ENCODE measurements around the gene DDR2. TPM values are rescaled to one million over a fixed set of nuclear protein-coding genes. Genes with fewer than 3 reads are reported as not detected.

The DDR2 gene
- total and polyA plus RNA-seq, 8 donors, result 1.4 to 14.6 (median 3.3) TPM

- Histone ChIP-seq H3K4me3 (no peak overlapping the region), H3K27ac (no peak overlapping the region), H3K27me3 (no peaks in the 10 kb centered on the region), H3K36me3 (no peaks in the 10 kb centered on the region), H3K9me3 (no peaks in the 10 kb centered on the region), H3K4me1 (peaks cover 0 to 4% (median 0%) of the 10 kb centered on the region in 3 donors)
- peak in 2 of 4 donors; percentile 31 to 34 for TF ChIP-seq CTCF (IDR thresholded peaks at IDR 0.05)
- FAIRE-seq, result no peak
- peak in 2 of 4 donors; percentile 54 to 65 for ATAC-seq
- WGBS, 2 donors, result 56% methylated on average over 3 of the region's 3 CpGs
- no peak for DNase-seq
- intact Hi-C loops (cut with DNase I), result no loop called here
Measured at GRCh38 chr1:162627662-162628296, 4.5 kb upstream of the DDR2 start.

GRCh38 chr1:162629077-162629627 is 3.1 kb upstream of the DDR2 start:
- Histone ChIP-seq H3K4me3 (no peak overlapping the region), H3K27me3 (no peaks in the 10 kb centered on the region), H3K9me3 (no peaks in the 10 kb centered on the region), H3K4me1 (peaks cover 0 to 4% (median 0%) of the 10 kb centered on the region in 3 donors), H3K27ac (no peak overlapping the region), H3K36me3 (no peaks in the 10 kb centered on the region)
- no peak for TF ChIP-seq CTCF (IDR thresholded peaks at IDR 0.05)
- 90 to 94% methylated on average over 3 of the region's 3 CpGs for WGBS, 2 donors
- no peak for ATAC-seq
- intact Hi-C loops (cut with DNase I), result no loop called here
- no peak for FAIRE-seq
- DNase-seq, result no peak

GRCh38 chr1:162629651-162630050 is 2.6 kb upstream of the DDR2 start:
- 83 to 87% methylated on average over 2 of the region's 2 CpGs for WGBS, 2 donors
- TF ChIP-seq CTCF (IDR thresholded peaks at IDR 0.05), result no peak
- no peaks in the 10 kb centered on the region for H3K27me3 ChIP-seq
- H3K27ac ChIP-seq, result no peak overlapping the region
- intact Hi-C loops (cut with DNase I), result no loop called here
- no peaks in the 10 kb centered on the region for H3K36me3 ChIP-seq
- DNase-seq (no peak), FAIRE-seq (no peak), ATAC-seq (no peak)
- H3K9me3 ChIP-seq, result no peaks in the 10 kb centered on the region
- peaks cover 0 to 4% (median 0%) of the 10 kb centered on the region in 3 donors for H3K4me1 ChIP-seq
- H3K4me3 ChIP-seq, result no peak overlapping the region

- ATAC-seq (peak in 3 of 4 donors; percentile 53 to 64 (median 63)), FAIRE-seq (no peak)
Measured at GRCh38 chr1:162631546-162632191, 595 bp upstream of the DDR2 start.

More at GRCh38 chr1:162631546-162632191, 595 bp upstream of the DDR2 start:
- 54 to 59% methylated on average over 10 of the region's 10 CpGs for WGBS, 2 donors
- Histone ChIP-seq H3K4me3 (no peak overlapping the region), H3K9me3 (no peaks in the 10 kb centered on the region), H3K4me1 (peaks cover 0 to 4% (median 0%) of the 10 kb centered on the region in 3 donors), H3K36me3 (no peaks in the 10 kb centered on the region), H3K27me3 (no peaks in the 10 kb centered on the region), H3K27ac (peak overlapping the region in 1 of 4 donors; percentile 17)
- intact Hi-C loops (cut with DNase I), result no loop called here
- no peak for DNase-seq
- no peak for TF ChIP-seq CTCF (IDR thresholded peaks at IDR 0.05)

All from pancreas (tissue), 10 donors.